ENCODE data around the gene CAT.

- TF ChIP-seq CTCF (IDR thresholded peaks at IDR 0.05) = no peak
- no peak for TF ChIP-seq POLR2A (IDR thresholded peaks at IDR 0.05)
These were observed 63.2 kb downstream of the CAT start for GRCh38 chr11:34501949-34502348.

All from body of pancreas (tissue), 4 donors.